ENCODE data around the gene VPS8.

GRCh38 chr3:184786280-184786941 is 25.6 kb upstream of the VPS8 start:
- TF ChIP-seq MAX (CRISPR knock-in tag; IDR thresholded peaks at IDR 0.05) (no peak), MXI1 (IDR thresholded peaks at IDR 0.05; ENCODE audit: low read depth, low read length) (no peak), POLR2AphosphoS5 (IDR thresholded peaks at IDR 0.05; ENCODE audit: control insufficient read depth, insufficient read depth, low read depth, low read length) (no peak), ZNF655 (CRISPR knock-in tag; IDR thresholded peaks at IDR 0.05) (no peak), RFX5 (IDR thresholded peaks at IDR 0.05; ENCODE audit: low read depth, low read length) (no peak)

Measured in K562 (cell line).